GM18499 (cell line): ENCODE data around the gene GCNT2.
"Not testable (repeated sequence)": the region's sequence is repeated elsewhere in the genome, so short reads cannot be mapped to it uniquely, and the experiment has no call there.

Source experiments
- ATAC-seq: cut with Tn5 transposase; IDR thresholded peaks from one replicate; pipeline ENCODE4 v1.9.1; 2021; ENCODE audit warnings: moderate number of reproducible peaks; ENCODE audit not compliant: insufficient read depth, unreplicated experiment

GCNT2 gene

GRCh38 chr6:10513544-10513943 lies 7.6 kb upstream of the GCNT2 start:
- no peak for ATAC-seq

GRCh38 chr6:10514049-10514780 lies 6.9 kb upstream of the GCNT2 start:
- no peak for ATAC-seq

GRCh38 chr6:10516953-10517352 lies 4.2 kb upstream of the GCNT2 start:
- no peak for ATAC-seq

- ATAC-seq = no peak
Observed at GRCh38 chr6:10518557-10519407, 2.4 kb upstream of the GCNT2 start.

GRCh38 chr6:10519408-10519697 lies 1.8 kb upstream of the GCNT2 start:
- ATAC-seq = not testable (repeated sequence)

- ATAC-seq = no peak
Observed at GRCh38 chr6:10520468-10520867, 683 bp upstream of the GCNT2 start.

GRCh38 chr6:10522929-10523573 lies 1.9 kb downstream of the GCNT2 start:
- ATAC-seq = no peak

- no peak for ATAC-seq
Observed at GRCh38 chr6:10526156-10526555, 5.0 kb downstream of the GCNT2 start.

GRCh38 chr6:10528158-10528981 lies 7.2 kb downstream of the GCNT2 start:
- ATAC-seq = peak; percentile 34

- ATAC-seq = no peak
Observed at GRCh38 chr6:10529231-10529801, 8.2 kb downstream of the GCNT2 start.

GRCh38 chr6:10529828-10530374 lies 8.8 kb downstream of the GCNT2 start:
- not testable (repeated sequence) for ATAC-seq

GRCh38 chr6:10531503-10531902 lies 10.4 kb downstream of the GCNT2 start:
- no peak for ATAC-seq

GRCh38 chr6:10531942-10532341 lies 10.8 kb downstream of the GCNT2 start:
- no peak for ATAC-seq

- ATAC-seq = no peak
Observed at GRCh38 chr6:10532392-10532791, 11.2 kb downstream of the GCNT2 start.

- peak; percentile 3 for ATAC-seq
Observed at GRCh38 chr6:10534419-10534762, 13.2 kb downstream of the GCNT2 start.

GRCh38 chr6:10535193-10535592 lies 14.0 kb downstream of the GCNT2 start:
- no peak for ATAC-seq

- no peak for ATAC-seq
Observed at GRCh38 chr6:10537726-10538125, 16.6 kb downstream of the GCNT2 start.

- no peak for ATAC-seq
Observed at GRCh38 chr6:10540073-10540746, 19.1 kb downstream of the GCNT2 start.

- ATAC-seq = no peak
Observed at GRCh38 chr6:10541591-10541990, 20.4 kb downstream of the GCNT2 start.
